Measurements from ENCODE around the gene THBS2.

THBS2 gene

GRCh38 chr6:169277619-169278018, 24.0 kb upstream of the THBS2 start:
- no peak for ATAC-seq
- no peak for TF ChIP-seq CSDC2 (CRISPR knock-in tag; IDR thresholded peaks at IDR 0.05)
- TF ChIP-seq, protein P1, sequence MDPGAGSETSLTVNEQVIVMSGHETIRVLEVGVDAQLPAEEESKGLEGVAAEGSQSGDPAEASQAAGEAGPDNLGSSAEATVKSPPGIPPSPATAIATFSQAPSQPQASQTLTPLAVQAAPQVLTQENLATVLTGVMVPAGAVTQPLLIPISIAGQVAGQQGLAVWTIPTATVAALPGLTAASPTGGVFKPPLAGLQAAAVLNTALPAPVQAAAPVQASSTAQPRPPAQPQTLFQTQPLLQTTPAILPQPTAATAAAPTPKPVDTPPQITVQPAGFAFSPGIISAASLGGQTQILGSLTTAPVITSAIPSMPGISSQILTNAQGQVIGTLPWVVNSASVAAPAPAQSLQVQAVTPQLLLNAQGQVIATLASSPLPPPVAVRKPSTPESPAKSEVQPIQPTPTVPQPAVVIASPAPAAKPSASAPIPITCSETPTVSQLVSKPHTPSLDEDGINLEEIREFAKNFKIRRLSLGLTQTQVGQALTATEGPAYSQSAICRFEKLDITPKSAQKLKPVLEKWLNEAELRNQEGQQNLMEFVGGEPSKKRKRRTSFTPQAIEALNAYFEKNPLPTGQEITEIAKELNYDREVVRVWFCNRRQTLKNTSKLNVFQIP (CRISPR knock-in tag; IDR thresholded peaks at IDR 0.05; ENCODE audit: borderline replicate concordance, low read depth): no peak

GRCh38 chr6:169274781-169275180, 21.1 kb upstream of the THBS2 start:
- no peak; the same call in 2 of the 3 replicates for ATAC-seq
- no peak for TF ChIP-seq PPARA (CRISPR knock-in tag; IDR thresholded peaks at IDR 0.05; ENCODE audit: borderline replicate concordance)
- TF ChIP-seq TOX (CRISPR knock-in tag; IDR thresholded peaks at IDR 0.05; ENCODE audit: borderline replicate concordance): no peak
- no peak for TF ChIP-seq CSDC2 (CRISPR knock-in tag; IDR thresholded peaks at IDR 0.05)
- no peak for TF ChIP-seq ZNF70 (CRISPR knock-in tag; IDR thresholded peaks at IDR 0.05)
- TF ChIP-seq ESRRG (CRISPR knock-in tag; IDR thresholded peaks at IDR 0.05): no peak
- no peak for TF ChIP-seq ZNF8 (CRISPR knock-in tag; IDR thresholded peaks at IDR 0.05)

- TF ChIP-seq ZFP30 (CRISPR knock-in tag; IDR thresholded peaks at IDR 0.05) (no peak), SNAI2 (CRISPR knock-in tag; IDR thresholded peaks at IDR 0.05) (no peak), RARB (CRISPR knock-in tag; IDR thresholded peaks at IDR 0.05) (no peak), PPARA (CRISPR knock-in tag; IDR thresholded peaks at IDR 0.05; ENCODE audit: borderline replicate concordance) (no peak), ISL1 (CRISPR knock-in tag; IDR thresholded peaks at IDR 0.05) (no peak), GLIS3 (CRISPR knock-in tag; IDR thresholded peaks at IDR 0.05) (no peak), ZFP3 (CRISPR knock-in tag; IDR thresholded peaks at IDR 0.05) (no peak), ESRRG (CRISPR knock-in tag; IDR thresholded peaks at IDR 0.05) (no peak), ZNF70 (CRISPR knock-in tag; IDR thresholded peaks at IDR 0.05) (no peak), PATZ1 (CRISPR knock-in tag; IDR thresholded peaks at IDR 0.05; ENCODE audit: borderline replicate concordance) (no peak)
- TF ChIP-seq, protein P2, sequence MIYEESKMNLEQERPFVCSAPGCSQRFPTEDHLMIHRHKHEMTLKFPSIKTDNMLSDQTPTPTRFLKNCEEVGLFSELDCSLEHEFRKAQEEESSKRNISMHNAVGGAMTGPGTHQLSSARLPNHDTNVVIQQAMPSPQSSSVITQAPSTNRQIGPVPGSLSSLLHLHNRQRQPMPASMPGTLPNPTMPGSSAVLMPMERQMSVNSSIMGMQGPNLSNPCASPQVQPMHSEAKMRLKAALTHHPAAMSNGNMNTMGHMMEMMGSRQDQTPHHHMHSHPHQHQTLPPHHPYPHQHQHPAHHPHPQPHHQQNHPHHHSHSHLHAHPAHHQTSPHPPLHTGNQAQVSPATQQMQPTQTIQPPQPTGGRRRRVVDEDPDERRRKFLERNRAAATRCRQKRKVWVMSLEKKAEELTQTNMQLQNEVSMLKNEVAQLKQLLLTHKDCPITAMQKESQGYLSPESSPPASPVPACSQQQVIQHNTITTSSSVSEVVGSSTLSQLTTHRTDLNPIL (CRISPR knock-in tag; IDR thresholded peaks at IDR 0.05; ENCODE audit: low read depth): no peak
- ATAC-seq: no peak
Measured at GRCh38 chr6:169273511-169273910, 19.9 kb upstream of the THBS2 start.

- TF ChIP-seq OSR1 (CRISPR knock-in tag; IDR thresholded peaks at IDR 0.05) (no peak), TSHZ2 (CRISPR knock-in tag; IDR thresholded peaks at IDR 0.05) (no peak), PATZ1 (CRISPR knock-in tag; IDR thresholded peaks at IDR 0.05; ENCODE audit: borderline replicate concordance) (no peak)
- TF ChIP-seq, protein P1 (CRISPR knock-in tag; IDR thresholded peaks at IDR 0.05; ENCODE audit: borderline replicate concordance, low read depth): no peak
- peak; percentile 60 for ATAC-seq
Measured at GRCh38 chr6:169271877-169272216, 18.2 kb upstream of the THBS2 start.
